NT2/D1 (cell line): ENCODE data around the gene ANK3.

ENCODE experiments used
- SUZ12 ChIP-seq: IDR thresholded peaks from 2 replicates; pipeline ENCODE4 v1.6.1; 2011; ENCODE audit not compliant: insufficient read length, insufficient read depth; ENCODE audit errors: extremely low read depth
- YY1 ChIP-seq: IDR thresholded peaks from 2 replicates; pipeline ENCODE4 v1.6.1; 2011; ENCODE audit not compliant: insufficient read length, insufficient read depth
- ZNF274 ChIP-seq: IDR thresholded peaks from 2 replicates; pipeline ENCODE4 v1.6.1; 2011; ENCODE audit warnings: mild to moderate bottlenecking, low read depth, low read length

DNA sequence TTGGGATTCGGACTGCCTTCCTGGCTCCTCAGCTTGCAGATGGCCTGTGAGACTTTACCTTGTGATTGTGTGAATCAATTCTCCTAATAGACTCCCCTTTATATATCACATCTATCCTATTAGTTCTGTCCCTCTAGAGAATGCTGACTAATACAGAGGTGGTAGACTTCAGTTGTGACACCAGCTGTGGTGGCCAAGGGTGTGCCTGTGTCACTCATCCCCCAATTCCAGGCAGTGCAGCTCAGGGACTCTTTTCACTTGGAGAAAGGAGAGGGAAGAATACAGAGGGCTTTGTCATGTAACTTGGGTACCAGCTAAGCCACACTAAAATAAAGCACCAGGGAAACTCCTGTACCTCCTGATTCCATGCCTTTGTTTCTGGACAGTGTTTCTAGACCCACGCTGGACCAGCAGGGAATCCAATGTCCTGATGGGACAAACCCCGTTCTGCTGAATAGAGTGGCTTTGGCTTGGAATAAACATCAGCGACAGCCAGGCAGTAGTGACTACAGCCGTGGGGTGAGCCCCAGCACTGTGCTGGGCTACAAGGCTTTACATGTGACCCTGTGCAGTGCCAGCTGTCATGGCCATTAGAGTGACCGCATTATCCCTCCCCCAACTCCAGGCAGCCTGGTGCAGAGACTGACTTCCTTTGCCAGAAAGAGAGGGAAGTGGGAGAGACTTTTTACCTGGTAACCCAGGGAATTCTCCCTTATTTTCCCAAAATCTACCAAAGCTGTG lies 233.6 kb downstream of the ANK3 start:
- TF ChIP-seq SUZ12, result no peak
- no peak for TF ChIP-seq ZNF274
- TF ChIP-seq YY1, result no peak
